ENCODE data around the gene DEFB127. TPM values are rescaled to one million over a fixed set of nuclear protein-coding genes. Genes with fewer than 3 reads are reported as not detected.

DEFB127 gene
- total RNA-seq (2022; extraction: Qiagen RNA extraction; ENCODE audit: low read depth): not detected in 5 replicates

GRCh38 chr20:157154-157553 is at the start of gene DEFB127:
Gene DEFB127 (plus strand): TSS chr20:157454. CDS start chr20:157545, 91 bp downstream.

GRCh38 chr20:142290-142689 is 15.0 kb upstream of the DEFB127 start, which contains the start of gene DEFB126:
Gene DEFB126 (plus strand): TSS chr20:142590. CDS start chr20:142629, 39 bp downstream.

GRCh38 chr20:189611-190010 is 32.4 kb downstream of the DEFB127 start, which contains the start of gene DEFB128:
Gene DEFB128 (minus strand): TSS chr20:189711. CDS start chr20:189623, 88 bp downstream.

Other genes starting within 250 kb of the DEFB127 start
- gene DEFB125, start 69.8 kb upstream of the DEFB127 start, total RNA-seq (2022; extraction: Qiagen RNA extraction; ENCODE audit: low read depth): not detected in 5 replicates
- gene DEFB126, start 14.9 kb upstream of the DEFB127 start, total RNA-seq (2022; extraction: Qiagen RNA extraction; ENCODE audit: low read depth): not detected in 5 replicates
- not detected in 5 replicates for gene DEFB128, start 32.3 kb downstream of the DEFB127 start, total RNA-seq (2022; extraction: Qiagen RNA extraction; ENCODE audit: low read depth)
- gene DEFB129, start 69.8 kb downstream of the DEFB127 start, total RNA-seq (2022; extraction: Qiagen RNA extraction; ENCODE audit: low read depth): not detected in 5 replicates
- not detected in 5 replicates for gene DEFB132, start 100.3 kb downstream of the DEFB127 start, total RNA-seq (2022; extraction: Qiagen RNA extraction; ENCODE audit: low read depth)
- gene C20orf96, start 133.3 kb downstream of the DEFB127 start, total RNA-seq (2022; extraction: Qiagen RNA extraction; ENCODE audit: low read depth): 10.3 to 11.9 TPM (median 11.8 TPM) in 5 replicates
- gene ZCCHC3, start 140.1 kb downstream of the DEFB127 start, total RNA-seq (2022; extraction: Qiagen RNA extraction; ENCODE audit: low read depth): 17.4 to 22.4 TPM (median 21.7 TPM) in 5 replicates
- 18.8 to 25.4 TPM (median 23.4 TPM) in 5 replicates for gene SOX12, start 168.1 kb downstream of the DEFB127 start, total RNA-seq (2022; extraction: Qiagen RNA extraction; ENCODE audit: low read depth)
- 48.1 to 63.4 TPM (median 61.6 TPM) in 5 replicates for gene NRSN2, start 189.7 kb downstream of the DEFB127 start, total RNA-seq (2022; extraction: Qiagen RNA extraction; ENCODE audit: low read depth)
- 44.2 to 57.2 TPM (median 55.0 TPM) in 5 replicates for gene TRIB3, start 223.3 kb downstream of the DEFB127 start, total RNA-seq (2022; extraction: Qiagen RNA extraction; ENCODE audit: low read depth)